ENCODE data around the gene STEAP1B.

The STEAP1B gene

DNA sequence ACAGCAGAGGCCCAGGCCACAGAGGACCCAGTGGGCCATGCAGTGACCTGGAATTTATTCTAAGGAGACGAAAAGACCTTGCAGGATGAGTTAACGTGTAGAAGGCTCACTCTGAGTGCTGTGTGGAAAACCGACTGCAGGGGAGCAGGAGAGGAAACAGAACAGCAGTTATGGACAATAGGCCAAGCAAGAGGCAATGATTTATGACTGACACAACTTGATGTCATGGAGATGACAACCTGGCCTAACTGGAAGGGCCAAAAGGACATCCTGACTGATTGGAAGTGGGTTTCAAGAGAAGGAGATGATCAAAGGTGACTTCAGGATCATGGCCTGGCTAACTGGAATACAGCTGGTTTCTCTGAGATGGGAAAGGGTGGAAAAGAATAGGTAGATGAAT lies 72.9 kb downstream of the STEAP1B start:
- no peak for DNase-seq

DNA sequence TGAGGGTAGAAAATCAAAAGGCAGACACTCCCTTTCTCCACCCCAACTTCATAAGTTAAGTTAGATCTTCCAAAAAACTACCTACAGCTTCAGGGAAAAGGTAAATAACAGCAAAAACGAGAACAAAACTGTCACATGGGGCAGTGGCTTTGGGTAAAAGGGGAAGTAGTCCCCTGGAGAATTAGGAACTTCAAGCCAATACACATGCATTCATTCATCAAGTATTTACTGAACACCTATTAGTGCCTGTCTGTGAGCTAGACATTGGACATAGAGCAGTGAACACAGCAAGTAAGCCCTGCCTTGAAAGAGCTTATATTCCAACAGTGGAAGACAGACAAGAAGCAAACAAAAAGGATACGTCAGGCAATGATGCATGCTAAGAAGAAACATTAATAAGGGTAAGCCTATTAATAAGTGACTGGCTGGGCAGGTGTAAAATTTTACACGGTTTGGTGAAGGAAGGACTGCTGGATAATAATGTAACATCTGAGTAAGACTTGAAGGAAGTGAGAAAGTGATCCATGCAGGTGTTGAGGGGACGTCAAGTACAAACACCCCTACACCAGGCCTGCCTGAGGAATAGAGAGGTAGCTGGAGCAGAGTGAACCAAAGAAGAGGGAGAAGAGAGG lies 73.4 kb downstream of the STEAP1B start:
- no peak for DNase-seq

DNA sequence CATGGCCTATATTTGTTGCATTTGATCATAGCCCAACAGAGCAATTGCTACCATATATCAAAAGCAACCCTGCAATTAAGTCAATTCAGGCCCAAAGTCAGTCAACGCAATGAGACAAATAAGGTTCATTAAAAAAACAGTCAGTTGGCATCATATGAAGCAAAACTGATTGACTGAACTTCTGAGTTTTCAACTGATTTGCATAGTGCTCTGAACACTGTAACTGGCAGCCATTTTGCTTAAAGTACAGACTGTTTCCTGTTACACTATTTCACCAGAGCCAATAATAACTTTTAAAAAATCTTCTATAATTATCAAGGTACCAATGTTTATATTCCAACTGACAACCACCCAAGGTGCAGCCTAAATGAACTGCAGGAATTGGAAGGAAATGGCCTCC lies 74.6 kb downstream of the STEAP1B start:
- DNase-seq: no peak

DNA sequence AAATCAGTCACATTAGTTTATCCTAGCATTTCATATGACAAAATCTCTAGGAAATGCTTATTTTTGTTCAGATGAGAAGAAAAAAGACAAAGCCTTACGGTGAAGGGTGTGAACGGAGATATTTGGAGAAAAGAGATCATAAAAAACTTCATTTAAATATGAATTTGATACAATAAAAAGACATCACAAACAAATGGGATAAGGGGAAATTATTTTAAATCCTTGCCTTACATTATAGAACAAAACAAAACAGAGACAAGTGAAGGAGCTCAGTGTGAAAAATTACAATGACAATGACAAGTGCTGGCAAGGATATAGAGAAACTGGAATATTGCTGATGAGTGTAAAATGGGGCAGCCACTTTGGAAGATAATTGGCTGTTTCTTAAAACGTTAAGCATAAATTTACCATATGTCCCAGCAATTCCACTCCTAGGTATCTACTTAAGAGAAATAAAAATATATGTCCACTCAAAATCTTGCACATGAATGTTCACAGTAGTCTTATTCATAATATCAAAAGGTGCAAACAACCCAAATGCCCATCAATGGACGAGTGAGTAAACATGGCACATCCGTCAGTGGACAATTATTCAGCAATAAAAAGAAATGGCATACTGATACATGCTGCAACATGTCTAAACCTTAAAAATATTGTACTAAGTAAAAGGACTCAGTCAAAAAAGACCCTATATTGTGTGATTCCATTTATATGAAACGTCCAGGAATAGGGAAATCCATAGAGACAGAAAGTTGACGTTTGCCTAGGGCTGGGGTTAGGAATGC lies 77.0 kb downstream of the STEAP1B start:
- DNase-seq: no peak

GRCh38 chr7:22420973-22421635 lies 78.9 kb downstream of the STEAP1B start:
- DNase-seq: no peak

DNA sequence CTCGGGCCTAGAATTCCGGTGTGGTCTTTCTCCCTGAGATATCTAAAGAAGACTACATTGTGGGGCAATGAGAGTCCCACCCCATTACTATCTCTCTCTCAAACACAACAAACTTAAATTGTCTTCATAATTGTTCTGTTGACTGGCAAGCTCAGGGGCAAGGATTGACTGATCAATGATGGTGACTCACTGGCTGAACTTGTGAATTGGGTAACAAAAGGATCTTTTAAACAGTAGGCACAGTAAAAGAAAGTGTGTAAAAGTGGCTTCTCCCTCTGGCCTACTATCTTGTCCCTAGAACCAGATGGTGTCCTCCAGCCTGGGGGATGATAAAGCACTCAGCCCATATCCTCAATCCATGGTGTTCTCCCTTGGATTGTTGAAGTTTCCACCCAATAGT lies 80.0 kb downstream of the STEAP1B start:
- no peak for DNase-seq

GRCh38 chr7:22419488-22419887 lies 80.5 kb downstream of the STEAP1B start:
- DNase-seq: no peak

DNA sequence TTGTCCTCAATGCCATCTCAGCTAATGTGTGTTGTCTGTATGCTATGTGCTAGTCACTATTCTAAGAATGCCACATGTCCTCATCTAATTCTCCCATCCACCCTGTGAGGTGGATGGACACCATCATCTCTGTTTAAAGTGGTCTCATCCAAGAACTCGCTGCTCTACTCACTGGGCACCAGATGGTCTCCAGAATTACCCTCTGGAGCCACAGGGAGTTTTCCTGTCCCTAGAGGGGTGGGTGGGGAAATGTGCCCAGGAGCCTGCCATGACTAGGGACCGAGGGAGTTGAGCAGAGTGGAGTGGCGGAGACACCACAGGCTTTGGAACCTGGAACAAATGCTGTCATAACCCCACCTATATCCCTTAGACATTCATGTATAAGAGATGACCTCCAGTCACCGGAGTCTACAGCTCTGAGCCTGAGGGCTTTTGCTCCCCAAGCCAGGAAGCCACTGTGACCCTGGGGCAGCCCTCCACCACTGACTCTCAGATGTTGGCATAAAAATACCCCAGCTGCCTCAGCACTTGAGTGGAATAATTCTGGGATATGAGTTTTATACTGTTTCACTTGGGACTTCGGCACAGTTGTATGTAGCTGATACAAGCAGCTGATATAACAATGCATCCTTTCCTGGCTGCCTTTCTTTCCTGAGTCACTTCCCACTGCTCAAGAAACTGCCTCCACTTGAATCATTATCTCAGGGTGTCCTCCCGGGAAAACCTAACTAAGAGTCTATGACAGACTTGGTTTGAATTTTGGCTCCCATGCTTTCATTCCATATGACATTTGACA lies 81.5 kb downstream of the STEAP1B start:
- no peak for DNase-seq

DNA sequence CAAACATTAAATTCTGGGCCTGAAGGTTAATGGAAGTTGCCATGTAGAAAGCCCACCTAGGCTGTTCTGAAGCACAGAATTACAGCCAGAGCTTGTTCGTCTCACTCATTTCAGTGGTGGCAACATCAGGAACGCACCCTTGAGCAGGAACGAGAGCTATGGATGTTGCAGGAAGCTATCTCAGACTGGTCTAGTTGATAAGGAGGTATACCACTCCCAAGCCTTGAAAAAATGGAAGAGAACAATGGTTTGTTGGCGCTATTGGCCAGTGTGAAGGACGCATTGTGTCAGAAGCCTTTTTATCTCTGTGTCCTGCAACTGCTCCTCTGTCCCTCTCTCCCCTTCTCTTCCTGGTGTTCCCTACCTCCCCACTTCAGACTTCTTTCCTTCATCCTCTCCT lies 82.1 kb downstream of the STEAP1B start:
- DNase-seq: no peak

DNA sequence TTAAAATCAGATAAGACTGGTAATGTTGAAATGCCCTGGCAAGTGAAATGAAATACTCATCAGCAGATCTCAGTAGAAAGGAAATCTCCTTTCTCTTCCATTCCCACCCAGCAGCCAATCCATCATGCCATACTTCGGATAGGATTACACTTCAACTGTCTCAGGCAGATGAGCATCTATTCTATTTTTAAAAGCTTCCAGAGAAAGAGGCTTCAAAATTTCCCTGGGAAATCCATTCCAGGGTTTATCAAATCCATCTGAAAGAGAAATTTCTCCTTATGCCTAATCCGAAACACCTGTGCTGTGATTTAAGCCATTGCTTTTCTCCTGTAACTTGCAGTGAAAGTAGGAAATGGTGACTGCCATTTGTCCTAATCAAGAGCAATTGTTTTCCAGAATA lies 82.6 kb downstream of the STEAP1B start:
- no peak for DNase-seq

GRCh38 chr7:22414424-22414823 lies 85.6 kb downstream of the STEAP1B start:
- no peak for DNase-seq

DNA sequence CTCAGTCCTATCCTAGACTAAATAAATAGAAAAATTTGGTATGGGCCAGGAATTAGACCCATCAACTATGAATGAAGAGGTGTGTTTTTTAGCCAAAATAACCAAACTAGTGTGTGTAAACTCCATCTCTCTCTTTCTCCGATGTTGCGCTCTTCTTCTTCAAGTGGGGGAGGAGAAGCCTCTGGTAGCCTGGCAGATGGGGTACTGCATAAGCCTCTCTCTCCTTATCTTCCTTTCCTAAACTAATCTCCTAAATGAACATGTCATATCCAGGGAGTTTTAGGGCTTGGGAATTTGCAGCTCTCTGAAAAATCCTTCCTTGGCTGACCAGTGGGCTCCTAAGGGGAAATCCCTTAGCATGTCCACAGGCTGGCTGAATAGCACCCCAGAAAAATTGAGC lies 86.8 kb downstream of the STEAP1B start:
- no peak for DNase-seq

GRCh38 chr7:22411977-22412693 lies 87.9 kb downstream of the STEAP1B start:
- DNase-seq: no peak

GRCh38 chr7:22406715-22407114 lies 93.3 kb downstream of the STEAP1B start:
- DNase-seq: no peak

DNA sequence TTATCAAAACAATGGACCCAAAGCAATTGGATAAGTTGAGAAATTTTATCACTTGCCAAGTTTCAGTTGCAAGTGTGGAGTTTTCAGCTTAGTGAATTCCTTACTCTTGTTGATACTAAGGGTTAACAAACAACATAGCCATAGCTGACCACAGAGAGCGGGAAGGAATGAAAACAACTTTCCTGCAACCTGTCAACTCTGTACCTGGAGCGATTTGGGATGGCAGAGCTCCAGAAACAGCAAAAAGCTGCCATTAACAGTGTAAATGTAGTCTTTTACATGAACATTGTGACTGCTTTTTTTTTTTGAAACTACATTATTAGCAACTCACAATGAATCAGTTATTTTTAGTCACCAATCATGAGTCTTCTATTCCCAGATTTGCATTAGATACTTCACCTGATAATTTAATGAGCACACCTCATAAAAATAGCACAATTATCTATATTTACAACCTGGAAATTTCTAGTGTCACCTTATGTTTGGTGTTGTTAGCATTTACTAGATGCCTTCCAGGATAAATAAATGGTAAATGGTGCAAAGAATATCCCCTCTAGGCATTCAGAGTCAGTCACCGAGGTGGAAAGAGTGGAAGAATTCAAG lies 95.5 kb downstream of the STEAP1B start:
- DNase-seq: no peak

GRCh38 chr7:22403344-22403743 lies 96.6 kb downstream of the STEAP1B start:
- no peak for DNase-seq

GRCh38 chr7:22402250-22402649 lies 97.7 kb downstream of the STEAP1B start:
- no peak for DNase-seq

DNA sequence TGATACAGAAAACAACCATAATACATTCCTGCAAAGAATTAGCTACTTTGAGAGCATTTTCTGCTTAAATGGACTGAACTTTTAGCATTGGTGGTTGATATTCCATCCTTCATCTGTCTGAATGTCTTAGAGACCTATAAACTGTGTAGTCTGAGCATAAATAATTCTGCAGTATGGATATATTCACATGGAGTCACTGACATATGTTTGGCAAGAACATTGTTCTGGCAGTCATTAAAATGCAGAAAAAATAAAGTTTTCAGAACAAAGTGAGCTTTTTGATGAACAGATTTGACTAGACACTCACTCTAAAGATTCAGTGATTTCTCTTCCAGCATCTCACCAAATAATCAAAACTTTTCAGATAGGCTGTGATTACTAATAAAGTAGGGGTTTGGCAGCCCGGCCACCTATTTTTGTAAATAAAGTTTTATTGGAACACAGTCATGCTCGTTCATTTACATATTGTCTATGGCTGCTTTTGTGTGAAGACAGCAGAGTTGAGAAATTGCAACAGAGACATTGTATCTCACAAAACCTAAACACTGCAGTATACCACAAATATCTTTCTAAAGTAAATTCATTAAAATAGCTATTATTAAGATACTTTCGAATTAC lies 98.9 kb downstream of the STEAP1B start:
- no peak for DNase-seq

DNA sequence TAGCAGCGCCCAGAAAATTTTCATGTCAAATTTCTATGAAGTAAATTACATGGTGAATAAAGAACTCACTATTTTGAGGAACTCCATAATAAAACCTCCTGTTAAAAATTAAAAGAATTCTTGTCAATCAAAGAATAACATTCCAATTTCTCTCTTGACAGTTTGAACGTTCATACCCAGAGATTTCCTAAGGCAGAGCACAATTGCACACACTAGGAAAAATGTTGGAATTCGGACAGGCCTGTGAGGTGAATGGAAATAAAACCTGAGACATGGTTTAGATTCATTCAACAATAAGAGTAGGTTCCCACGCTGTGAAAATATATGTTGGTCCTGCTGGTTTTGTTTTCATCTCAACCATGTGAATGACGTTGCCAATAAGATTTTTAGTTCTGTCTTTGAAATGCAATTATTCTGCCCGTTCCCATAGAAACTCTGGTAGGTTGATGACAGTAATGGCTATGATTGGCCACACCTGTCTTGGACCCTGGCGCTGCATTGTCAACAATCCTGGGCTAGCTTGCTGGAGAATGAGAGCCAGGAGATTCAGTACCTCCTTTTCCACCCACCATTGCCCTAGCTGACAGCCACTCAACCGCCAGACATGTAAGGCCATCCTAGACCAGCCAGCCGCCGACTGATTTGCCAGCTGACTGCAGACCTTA lies 99.7 kb downstream of the STEAP1B start:
- no peak for DNase-seq

GRCh38 chr7:22399546-22399945 lies 100.4 kb downstream of the STEAP1B start:
- DNase-seq: no peak

- DNase-seq: no peak
These were observed 100.9 kb downstream of the STEAP1B start for GRCh38 chr7:22399091-22399490.
